Mesothelial cell of epicardium (in vitro differentiated cells): ENCODE data around the gene WAC. TPM values are rescaled to one million over a fixed set of nuclear protein-coding genes. Genes with fewer than 3 reads are reported as not detected.
"Not testable (repeated sequence)": the region's sequence is repeated elsewhere in the genome, so short reads cannot be mapped to it uniquely, and the experiment has no call there.

Experiments
- DNase-seq, 2 experiments: peaks; one replicate each; pipeline ENCODE4 v3.0.0; 2021; ENCODE audit warnings: low spot score in 2 of 2; ENCODE audit not compliant: unreplicated experiment in 2 of 2
- H3K27ac Mint-ChIP-seq: 2 replicates; pipeline ENCODE4 v1.8.0; 2021; ENCODE audit warnings: mixed read lengths
- H3K27me3 Mint-ChIP-seq: 2 replicates; pipeline ENCODE4 v1.8.0; 2021; ENCODE audit warnings: low read depth, mixed read lengths
- H3K36me3 Mint-ChIP-seq: 2 replicates; pipeline ENCODE4 v1.8.0; 2021; ENCODE audit warnings: mixed read lengths
- H3K4me1 Mint-ChIP-seq: 2 replicates; pipeline ENCODE4 v1.8.0; 2021; ENCODE audit warnings: mixed read lengths
- H3K4me3 Mint-ChIP-seq: 2 replicates; pipeline ENCODE4 v1.8.0; 2021; ENCODE audit warnings: mild to moderate bottlenecking, moderate library complexity, mixed read lengths
- H3K9me3 Mint-ChIP-seq: 2 replicates; pipeline ENCODE4 v1.8.0; 2021; ENCODE audit warnings: mixed read lengths
- total RNA-seq: library from RNA; stranded (reverse); gene quantifications from 3 replicates; pipeline ENCODE4 v1.2.1, GENCODE V29; 2021
- TF ChIP-seq, protein P1 (sequence below): fragments of 200-600 bp; sonication (generic); IDR thresholded peaks from one replicate; pipeline ENCODE4 v1.5.0; 2021; ENCODE audit warnings: antibody characterized with exemption; ENCODE audit not compliant: unreplicated experiment

Gene WAC
- total RNA-seq, 1 donor from 2014 or later = 141 TPM

DNA sequence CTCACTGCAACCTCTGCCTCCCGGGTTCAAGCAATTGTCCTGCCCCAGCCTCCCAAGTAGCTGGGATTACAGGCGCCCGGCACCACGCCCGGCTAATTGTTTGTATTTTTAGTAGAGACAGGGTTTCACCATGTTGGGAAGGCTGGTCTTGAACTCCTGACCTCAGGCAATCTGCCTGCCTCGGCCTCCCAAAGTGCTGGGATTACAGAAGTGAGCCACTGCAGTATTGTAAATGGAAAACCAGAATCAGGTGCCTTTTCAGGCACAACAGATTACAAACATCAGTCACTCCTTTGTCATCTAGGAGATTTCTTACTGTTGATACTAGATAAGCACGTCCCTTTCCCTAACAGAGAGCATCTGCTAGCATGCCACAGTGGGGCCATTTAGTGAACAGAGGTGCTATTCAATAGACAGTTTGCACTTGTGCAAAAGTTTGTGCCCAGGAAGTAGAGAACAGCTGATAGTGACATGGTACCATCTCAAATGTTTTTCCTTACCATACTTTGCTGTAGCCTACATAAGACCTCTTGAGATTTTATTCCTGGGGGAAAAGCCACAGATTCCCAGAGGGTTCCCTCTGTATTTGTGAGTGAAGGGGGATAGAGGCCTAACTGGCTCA is 24.5 kb upstream of the WAC start:
- TF ChIP-seq, protein P1, sequence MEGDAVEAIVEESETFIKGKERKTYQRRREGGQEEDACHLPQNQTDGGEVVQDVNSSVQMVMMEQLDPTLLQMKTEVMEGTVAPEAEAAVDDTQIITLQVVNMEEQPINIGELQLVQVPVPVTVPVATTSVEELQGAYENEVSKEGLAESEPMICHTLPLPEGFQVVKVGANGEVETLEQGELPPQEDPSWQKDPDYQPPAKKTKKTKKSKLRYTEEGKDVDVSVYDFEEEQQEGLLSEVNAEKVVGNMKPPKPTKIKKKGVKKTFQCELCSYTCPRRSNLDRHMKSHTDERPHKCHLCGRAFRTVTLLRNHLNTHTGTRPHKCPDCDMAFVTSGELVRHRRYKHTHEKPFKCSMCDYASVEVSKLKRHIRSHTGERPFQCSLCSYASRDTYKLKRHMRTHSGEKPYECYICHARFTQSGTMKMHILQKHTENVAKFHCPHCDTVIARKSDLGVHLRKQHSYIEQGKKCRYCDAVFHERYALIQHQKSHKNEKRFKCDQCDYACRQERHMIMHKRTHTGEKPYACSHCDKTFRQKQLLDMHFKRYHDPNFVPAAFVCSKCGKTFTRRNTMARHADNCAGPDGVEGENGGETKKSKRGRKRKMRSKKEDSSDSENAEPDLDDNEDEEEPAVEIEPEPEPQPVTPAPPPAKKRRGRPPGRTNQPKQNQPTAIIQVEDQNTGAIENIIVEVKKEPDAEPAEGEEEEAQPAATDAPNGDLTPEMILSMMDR = no peak
- H3K27ac Mint-ChIP-seq = no peak overlapping the region
- H3K36me3 Mint-ChIP-seq = no peaks in the 10 kb centered on the region
- DNase-seq = no peak
- no peak overlapping the region for H3K4me3 Mint-ChIP-seq
- H3K4me1 Mint-ChIP-seq = peaks cover 3% of the 10 kb centered on the region
- no peaks in the 10 kb centered on the region for H3K9me3 Mint-ChIP-seq
- H3K27me3 Mint-ChIP-seq = no peaks in the 10 kb centered on the region

DNA sequence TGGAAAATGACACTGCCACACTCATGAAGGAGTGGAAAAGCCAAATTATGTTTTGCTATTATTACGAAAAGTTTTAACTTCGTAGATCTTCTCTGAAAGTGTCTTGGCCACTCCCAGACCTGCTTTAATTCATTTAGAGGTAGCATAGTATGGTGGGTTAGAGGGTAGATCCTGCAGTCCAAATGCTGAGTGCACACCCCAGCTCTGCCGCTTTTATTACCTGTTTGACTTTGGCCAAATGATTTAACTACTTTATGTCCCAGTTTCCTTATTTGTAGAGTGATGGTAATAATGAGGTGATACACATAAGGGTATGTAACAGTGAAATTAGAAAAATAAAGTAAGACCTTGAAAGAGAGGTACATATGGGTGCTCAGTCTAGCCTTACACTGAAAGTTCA is 23.6 kb upstream of the WAC start:
- no peak for DNase-seq
- Mint-ChIP-seq H3K4me3 (no peak overlapping the region), H3K9me3 (no peaks in the 10 kb centered on the region), H3K4me1 (peaks cover 3% of the 10 kb centered on the region), H3K27me3 (no peaks in the 10 kb centered on the region), H3K36me3 (no peaks in the 10 kb centered on the region), H3K27ac (no peak overlapping the region)
- TF ChIP-seq, protein P1 = no peak

DNA sequence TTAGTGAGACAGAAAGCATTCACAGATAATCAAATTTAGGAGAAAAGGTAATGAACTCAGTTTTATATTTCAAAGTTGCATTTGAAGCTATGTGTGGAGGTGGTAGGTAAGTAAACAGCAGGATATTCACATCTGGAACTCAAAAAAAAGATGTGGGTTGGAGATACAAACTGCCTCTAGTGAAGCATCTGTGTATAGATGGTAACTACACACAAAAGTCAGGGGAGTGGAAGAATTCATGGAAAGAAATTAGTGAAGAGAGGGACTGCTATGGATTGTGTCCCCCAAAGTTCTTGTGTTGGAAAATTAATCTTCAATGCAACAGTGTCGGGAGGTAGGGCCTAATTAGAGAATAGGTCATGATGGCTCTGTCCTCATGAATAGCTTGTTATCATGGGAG is 18.3 kb upstream of the WAC start:
- Mint-ChIP-seq H3K4me3 (no peak overlapping the region), H3K27me3 (no peaks in the 10 kb centered on the region), H3K9me3 (peaks cover 29% of the 10 kb centered on the region), H3K27ac (no peak overlapping the region), H3K36me3 (no peaks in the 10 kb centered on the region), H3K4me1 (no peaks in the 10 kb centered on the region)
- TF ChIP-seq, protein P1 = no peak
- no peak for DNase-seq

DNA sequence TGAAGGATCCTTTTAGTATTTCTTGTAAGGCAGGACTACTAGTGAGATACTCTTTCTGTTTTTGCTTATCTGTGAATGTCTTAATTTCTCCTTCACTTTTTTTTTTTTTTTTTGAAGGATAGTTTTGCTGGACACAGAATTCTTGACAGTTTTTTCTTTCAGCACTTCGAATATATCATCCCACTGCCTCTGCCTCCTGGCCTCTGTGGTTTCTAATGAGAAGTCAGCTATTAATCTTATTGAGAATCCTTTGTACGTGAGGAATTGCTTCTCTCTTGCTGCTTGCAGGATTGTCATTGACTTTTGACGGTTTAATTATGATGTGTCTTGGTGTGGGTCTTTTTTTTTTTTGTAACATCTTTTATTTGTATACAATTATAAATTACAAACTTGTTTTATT is 12.6 kb upstream of the WAC start:
- TF ChIP-seq, protein P1 = no peak
- Mint-ChIP-seq H3K36me3 (peaks cover 36% of the 10 kb centered on the region), H3K9me3 (peaks cover 57% of the 10 kb centered on the region), H3K27ac (no peak overlapping the region), H3K27me3 (peaks cover 1% of the 10 kb centered on the region), H3K4me3 (no peak overlapping the region), H3K4me1 (no peaks in the 10 kb centered on the region)
- DNase-seq = no peak

DNA sequence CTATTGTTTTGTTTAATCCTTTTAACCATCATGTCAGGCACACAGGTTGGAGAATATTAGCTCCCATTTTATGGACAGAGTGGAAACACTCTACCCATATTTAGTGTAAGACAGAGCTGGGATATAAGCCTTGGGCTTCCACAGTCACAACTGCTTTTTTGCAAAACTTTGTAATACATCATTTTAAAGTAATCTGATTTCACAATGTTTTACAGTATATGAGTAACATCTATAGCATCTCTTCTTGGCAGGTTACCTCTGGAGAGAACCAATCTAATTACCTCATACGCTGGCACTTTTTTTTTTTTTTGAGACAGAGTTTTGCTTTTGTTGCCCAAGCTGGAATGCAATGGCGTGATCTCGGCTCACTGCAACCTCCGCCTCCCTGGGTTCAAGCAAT is 12.1 kb upstream of the WAC start:
- DNase-seq, H3K27ac Mint-ChIP-seq, H3K4me1 Mint-ChIP-seq: not testable (repeated sequence)

DNA sequence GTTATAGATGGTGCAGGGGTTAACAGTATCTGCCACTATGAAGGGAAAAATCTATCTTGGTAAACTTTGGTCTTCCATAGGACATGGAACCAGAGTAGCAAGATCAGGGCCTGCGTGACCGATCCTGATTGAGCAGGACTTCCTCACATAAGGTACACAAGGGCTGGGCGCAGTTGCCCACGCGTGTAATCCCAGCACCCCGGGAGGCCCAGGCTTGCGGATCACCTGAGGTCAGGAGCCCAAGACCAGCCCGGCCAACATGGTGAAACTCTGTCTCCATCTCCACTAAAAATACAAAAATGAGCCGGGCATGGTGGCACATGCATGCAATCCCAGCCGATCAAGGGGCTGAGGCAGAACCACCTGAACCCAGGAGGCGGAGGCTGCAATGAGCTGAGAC is 11.0 kb upstream of the WAC start:
- not testable (repeated sequence) for H3K4me3 Mint-ChIP-seq, DNase-seq, H3K27me3 Mint-ChIP-seq, H3K4me1 Mint-ChIP-seq, H3K27ac Mint-ChIP-seq
- Mint-ChIP-seq H3K9me3 (peaks cover 54% of the 10 kb centered on the region), H3K36me3 (peaks cover 49% of the 10 kb centered on the region)

More for the DNA sequence above, 12.1 kb upstream of the WAC start:
- H3K4me3 Mint-ChIP-seq, H3K27me3 Mint-ChIP-seq: not testable (repeated sequence)
- peaks cover 40% of the 10 kb centered on the region for H3K36me3 Mint-ChIP-seq
- peaks cover 56% of the 10 kb centered on the region for H3K9me3 Mint-ChIP-seq

DNA sequence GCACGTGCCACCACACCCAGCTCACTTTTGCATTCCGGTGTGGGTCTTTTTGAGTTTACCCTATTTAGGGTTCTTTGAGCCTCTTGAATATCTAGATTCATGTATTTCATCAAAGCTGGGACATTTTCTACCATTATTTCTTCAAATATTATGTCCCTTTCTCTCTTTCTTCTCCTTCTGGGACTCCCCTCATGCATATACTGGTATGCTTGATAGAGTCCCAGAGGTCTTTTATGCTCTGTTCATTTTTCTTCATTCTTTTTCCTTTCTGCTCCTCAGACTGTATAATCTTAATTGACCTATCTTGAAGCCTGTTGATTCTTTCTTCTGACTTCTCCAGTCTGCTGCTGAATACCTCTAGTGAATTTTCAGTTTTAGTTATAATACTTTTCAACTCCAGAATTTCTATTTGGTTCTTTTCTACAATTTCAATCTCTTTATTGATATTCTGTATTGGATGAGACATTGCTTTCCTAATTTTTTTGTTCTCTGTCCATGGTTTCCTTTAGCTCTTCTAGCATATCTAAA is 9.1 kb upstream of the WAC start:
- DNase-seq = no peak
- Mint-ChIP-seq H3K9me3 (peaks cover 41% of the 10 kb centered on the region), H3K27ac (no peak overlapping the region), H3K36me3 (peaks cover 56% of the 10 kb centered on the region), H3K27me3 (peaks cover 1% of the 10 kb centered on the region), H3K4me3 (no peak overlapping the region), H3K4me1 (peaks cover under 1% of the 10 kb centered on the region)
- TF ChIP-seq, protein P1 = no peak
